Loucy (cell line): Measurements from ENCODE around the gene CDK16.
A peak's percentile ranks its signal among the peaks of the same experiment; 100 is the strongest.

Experiments used
- H2AFZ ChIP-seq: fragments of 200-600 bp; sonication (generic); 2 replicates; pipeline ENCODE4 v1.6.0; 2016; ENCODE audit warnings: antibody characterized with exemption, mild to moderate bottlenecking, low read length, moderate library complexity
- H3F3A ChIP-seq: fragments of 200-600 bp; 2 replicates; pipeline ENCODE4 v1.6.0; 2016; ENCODE audit warnings: antibody characterized with exemption, low read depth, mild to moderate bottlenecking
- H3K27me3 ChIP-seq: fragments of 200-600 bp; sonication (generic); 2 replicates; pipeline ENCODE4 v1.6.1; 2014; ENCODE audit warnings: low read length, mild to moderate bottlenecking; ENCODE audit not compliant: insufficient read depth, poor library complexity, severe bottlenecking
- H3K36me3 ChIP-seq: fragments of 200-600 bp; sonication (generic); 2 replicates; pipeline ENCODE4 v1.6.1; 2016; ENCODE audit warnings: low read length; ENCODE audit not compliant: insufficient read depth
- H3K4me1 ChIP-seq: fragments of 200-600 bp; sonication (generic); 2 replicates; pipeline ENCODE4 v1.5.1; 2014; ENCODE audit warnings: low read length, mild to moderate bottlenecking; ENCODE audit not compliant: insufficient read depth, poor library complexity, severe bottlenecking
- H3K4me2 ChIP-seq: fragments of 200-600 bp; sonication (generic); 2 replicates; pipeline ENCODE4 v1.6.0; 2014; ENCODE audit warnings: antibody characterized with exemption, low read length, low read depth, mild to moderate bottlenecking; ENCODE audit not compliant: poor library complexity, severe bottlenecking
- H3K4me3 ChIP-seq: fragments of 200-600 bp; sonication (generic); 2 replicates; pipeline ENCODE4 v1.5.1; 2014; ENCODE audit warnings: low read length, mild to moderate bottlenecking, mixed read lengths; ENCODE audit not compliant: poor library complexity, severe bottlenecking
- H3K79me2 ChIP-seq: fragments of 200-600 bp; sonication (generic); 2 replicates; pipeline ENCODE4 v1.6.1; 2014; ENCODE audit warnings: low read length; ENCODE audit not compliant: insufficient read depth
- H3K9ac ChIP-seq: fragments of 200-600 bp; sonication (generic); 2 replicates; pipeline ENCODE4 v1.6.0; 2014; ENCODE audit warnings: mild to moderate bottlenecking, low read depth, low read length, moderate library complexity; ENCODE audit not compliant: poor library complexity, severe bottlenecking
- H3K9me2 ChIP-seq: fragments of 200-600 bp; sonication (generic); replicated peaks from 2 replicates; pipeline ENCODE4 v1.6.1; 2016; ENCODE audit warnings: low read depth, low read length, mixed read lengths
- H3K9me3 ChIP-seq: fragments of 200-600 bp; sonication (generic); 2 replicates; pipeline ENCODE4 v1.6.1; 2014; ENCODE audit warnings: mild to moderate bottlenecking, antibody characterized with exemption, low read length, low read depth; ENCODE audit not compliant: insufficient read depth
- H4K20me1 ChIP-seq: fragments of 200-600 bp; sonication (generic); 2 replicates; pipeline ENCODE4 v1.6.0; 2014; ENCODE audit warnings: antibody characterized with exemption, low read length, mild to moderate bottlenecking; ENCODE audit not compliant: insufficient read depth, poor library complexity, severe bottlenecking
- CTCF ChIP-seq: fragments of 200-600 bp; sonication (generic); conservative IDR thresholded peaks from 2 replicates; pipeline ENCODE4 v1.5.1; 2014; ENCODE audit warnings: mild to moderate bottlenecking, antibody characterized with exemption, low read length
- EZH2phosphoT487 ChIP-seq: fragments of 200-600 bp; IDR thresholded peaks from 2 replicates; pipeline ENCODE4 v1.6.1; 2018; ENCODE audit warnings: antibody characterized with exemption, mild to moderate bottlenecking, moderate library complexity, borderline replicate concordance

The CDK16 gene

GRCh38 chrX:47216393-47216925 is 2.0 kb upstream of the CDK16 start:
- Histone ChIP-seq H3K9me2 (no peaks in the 10 kb centered on the region), H3K4me3 (no peak overlapping the region), H3K9me3 (no peaks in the 10 kb centered on the region), H2AFZ (no peak overlapping the region), H3K9ac (no peak overlapping the region), H4K20me1 (peaks cover 28% of the 10 kb centered on the region), H3K4me1 (peaks cover 10% of the 10 kb centered on the region), H3K27me3 (peaks cover 4% of the 10 kb centered on the region), H3K79me2 (peaks cover 30% of the 10 kb centered on the region), H3F3A (no peaks in the 10 kb centered on the region), H3K4me2 (no peak overlapping the region), H3K36me3 (peaks cover 35% of the 10 kb centered on the region; the same call in 1 of the 2 replicates)
- no peak for TF ChIP-seq EZH2phosphoT487
- TF ChIP-seq CTCF = no peak

- Histone ChIP-seq H2AFZ (no peak overlapping the region), H4K20me1 (peaks cover 35% of the 10 kb centered on the region), H3K9me3 (no peaks in the 10 kb centered on the region), H3K9me2 (no peaks in the 10 kb centered on the region), H3K79me2 (peaks cover 38% of the 10 kb centered on the region), H3K27me3 (peaks cover 4% of the 10 kb centered on the region), H3K4me2 (peak overlapping the region; percentile 96), H3K4me1 (peaks cover 10% of the 10 kb centered on the region), H3K36me3 (peaks cover 26% of the 10 kb centered on the region; the same call in 1 of the 2 replicates), H3K4me3 (peak overlapping the region; percentile 74), H3F3A (no peaks in the 10 kb centered on the region), H3K9ac (peak overlapping the region; percentile 71)
- TF ChIP-seq EZH2phosphoT487 (no peak), CTCF (no peak)
Measured at GRCh38 chrX:47217121-47217851, 1.2 kb upstream of the CDK16 start.

- no peaks in the 10 kb centered on the region for H3K9me3 ChIP-seq
- no peaks in the 10 kb centered on the region for H3K9me2 ChIP-seq
- H4K20me1 ChIP-seq = peaks cover 37% of the 10 kb centered on the region
- peaks cover 4% of the 10 kb centered on the region for H3K27me3 ChIP-seq
- H3K36me3 ChIP-seq = peaks cover 22% of the 10 kb centered on the region; the same call in 1 of the 2 replicates
- H3K79me2 ChIP-seq = peaks cover 42% of the 10 kb centered on the region
- peak overlapping the region; percentile 96 for H3K4me2 ChIP-seq
- H3K4me1 ChIP-seq = peaks cover 10% of the 10 kb centered on the region
- peak overlapping the region; percentile 79 for H3K4me3 ChIP-seq
- H2AFZ ChIP-seq = peak overlapping the region; percentile 71
- H3F3A ChIP-seq = no peaks in the 10 kb centered on the region
- H3K9ac ChIP-seq = peak overlapping the region; percentile 78
- no peak for TF ChIP-seq CTCF
- no peak for TF ChIP-seq EZH2phosphoT487
Measured at GRCh38 chrX:47217852-47218279, 615 bp upstream of the CDK16 start.
